ENCODE results near the gene DISP2. TPM values are rescaled to one million over a fixed set of nuclear protein-coding genes. Genes with fewer than 3 reads are reported as not detected.

DISP2 gene
- total and polyA plus RNA-seq, 9 donors, result 0.20 to 4.3 (median 1.1) TPM

- WGBS (ENCODE audit: insufficient coverage), result 52% methylated on average over 8 of the region's 13 CpGs
- H3K36me3 ChIP-seq (ENCODE audit: control insufficient read depth, insufficient read depth, low read length), result no peaks in the 10 kb centered on the region
- H3K27ac ChIP-seq (ENCODE audit: low read length), result no peak overlapping the region
- H3K9me3 ChIP-seq (replicated peaks; ENCODE audit: control insufficient read depth, low read depth, low read length), result no peaks in the 10 kb centered on the region
- no peak overlapping the region for H3K4me3 ChIP-seq (ENCODE audit: low read length)
- DNase-seq, result no peak
- H3K27me3 ChIP-seq (ENCODE audit: control insufficient read depth, insufficient read depth, low read length), result no peaks in the 10 kb centered on the region
- H3K4me1 ChIP-seq (ENCODE audit: control insufficient read depth, insufficient read depth, low read length), result peaks cover 73% of the 10 kb centered on the region
Measured at GRCh38 chr15:40335938-40336743, 21.9 kb upstream of the DISP2 start.

- no peaks in the 10 kb centered on the region for H3K36me3 ChIP-seq (ENCODE audit: control insufficient read depth, insufficient read depth, low read length)
- no peaks in the 10 kb centered on the region for H3K27me3 ChIP-seq (ENCODE audit: control insufficient read depth, insufficient read depth, low read length)
- no peaks in the 10 kb centered on the region for H3K9me3 ChIP-seq (replicated peaks; ENCODE audit: control insufficient read depth, low read depth, low read length)
- H3K4me3 ChIP-seq (ENCODE audit: low read length), result no peak overlapping the region
- peaks cover 75% of the 10 kb centered on the region for H3K4me1 ChIP-seq (ENCODE audit: control insufficient read depth, insufficient read depth, low read length)
- no peak overlapping the region for H3K27ac ChIP-seq (ENCODE audit: low read length)
- no peak for DNase-seq
- WGBS (ENCODE audit: insufficient coverage), result 37% methylated on average over 2 of the region's 5 CpGs
Measured at GRCh38 chr15:40336744-40337122, 21.3 kb upstream of the DISP2 start.

GRCh38 chr15:40337597-40337996, 20.4 kb upstream of the DISP2 start:
- H3K9me3 ChIP-seq (replicated peaks; ENCODE audit: control insufficient read depth, low read depth, low read length), result no peaks in the 10 kb centered on the region
- no peaks in the 10 kb centered on the region for H3K36me3 ChIP-seq (ENCODE audit: control insufficient read depth, insufficient read depth, low read length)
- H3K27ac ChIP-seq (ENCODE audit: low read length), result no peak overlapping the region
- 76% methylated on average over 12 of the region's 19 CpGs for WGBS (ENCODE audit: insufficient coverage)
- H3K4me1 ChIP-seq (ENCODE audit: control insufficient read depth, insufficient read depth, low read length), result peaks cover 75% of the 10 kb centered on the region
- no peak for DNase-seq
- no peaks in the 10 kb centered on the region for H3K27me3 ChIP-seq (ENCODE audit: control insufficient read depth, insufficient read depth, low read length)
- no peak overlapping the region for H3K4me3 ChIP-seq (ENCODE audit: low read length)

GRCh38 chr15:40338041-40338657, 19.9 kb upstream of the DISP2 start:
- Histone ChIP-seq H3K27ac (ENCODE audit: low read length) (no peak overlapping the region), H3K4me1 (ENCODE audit: control insufficient read depth, insufficient read depth, low read length) (peaks cover 79% of the 10 kb centered on the region), H3K4me3 (ENCODE audit: low read length) (no peak overlapping the region), H3K36me3 (ENCODE audit: control insufficient read depth, insufficient read depth, low read length) (no peaks in the 10 kb centered on the region), H3K9me3 (replicated peaks; ENCODE audit: control insufficient read depth, low read depth, low read length) (no peaks in the 10 kb centered on the region), H3K27me3 (ENCODE audit: control insufficient read depth, insufficient read depth, low read length) (no peaks in the 10 kb centered on the region)
- peak; percentile 67 for DNase-seq
- WGBS (ENCODE audit: insufficient coverage), result 42% methylated on average over 6 of the region's 11 CpGs

- Histone ChIP-seq H3K36me3 (ENCODE audit: control insufficient read depth, insufficient read depth, low read length) (no peaks in the 10 kb centered on the region), H3K4me1 (ENCODE audit: control insufficient read depth, insufficient read depth, low read length) (peaks cover 79% of the 10 kb centered on the region), H3K27ac (ENCODE audit: low read length) (peak overlapping the region; percentile 89), H3K4me3 (ENCODE audit: low read length) (no peak overlapping the region), H3K9me3 (replicated peaks; ENCODE audit: control insufficient read depth, low read depth, low read length) (no peaks in the 10 kb centered on the region), H3K27me3 (ENCODE audit: control insufficient read depth, insufficient read depth, low read length) (no peaks in the 10 kb centered on the region)
- WGBS (ENCODE audit: insufficient coverage), result 75% methylated on average over 8 of the region's 11 CpGs
- DNase-seq, result no peak
Measured at GRCh38 chr15:40338921-40339620, 18.9 kb upstream of the DISP2 start.

GRCh38 chr15:40339621-40339945, 18.4 kb upstream of the DISP2 start:
- H3K36me3 ChIP-seq (ENCODE audit: control insufficient read depth, insufficient read depth, low read length), result no peaks in the 10 kb centered on the region
- WGBS (ENCODE audit: insufficient coverage), result 80% methylated on average over 6 of the region's 7 CpGs
- H3K27ac ChIP-seq (ENCODE audit: low read length), result peak overlapping the region; percentile 89
- H3K4me1 ChIP-seq (ENCODE audit: control insufficient read depth, insufficient read depth, low read length), result peaks cover 79% of the 10 kb centered on the region
- H3K27me3 ChIP-seq (ENCODE audit: control insufficient read depth, insufficient read depth, low read length), result no peaks in the 10 kb centered on the region
- no peak for DNase-seq
- peak overlapping the region; percentile 22 for H3K4me3 ChIP-seq (ENCODE audit: low read length)
- no peaks in the 10 kb centered on the region for H3K9me3 ChIP-seq (replicated peaks; ENCODE audit: control insufficient read depth, low read depth, low read length)

GRCh38 chr15:40340038-40340739, 17.8 kb upstream of the DISP2 start:
- Histone ChIP-seq H3K9me3 (replicated peaks; ENCODE audit: control insufficient read depth, low read depth, low read length) (no peaks in the 10 kb centered on the region), H3K27me3 (ENCODE audit: control insufficient read depth, insufficient read depth, low read length) (no peaks in the 10 kb centered on the region), H3K4me3 (ENCODE audit: low read length) (peak overlapping the region; percentile 22), H3K27ac (ENCODE audit: low read length) (peak overlapping the region; percentile 89), H3K36me3 (ENCODE audit: control insufficient read depth, insufficient read depth, low read length) (no peaks in the 10 kb centered on the region), H3K4me1 (ENCODE audit: control insufficient read depth, insufficient read depth, low read length) (peaks cover 74% of the 10 kb centered on the region)
- DNase-seq, result peak; percentile 81
- WGBS (ENCODE audit: insufficient coverage), result 25% methylated on average over 8 of the region's 14 CpGs

- Histone ChIP-seq H3K27ac (ENCODE audit: low read length) (peak within 1 kb of the TSS; percentile 89), H3K4me1 (ENCODE audit: control insufficient read depth, insufficient read depth, low read length) (peaks cover 68% of the 10 kb centered on the region), H3K4me3 (ENCODE audit: low read length) (peak within 1 kb of the TSS; percentile 22), H3K9me3 (replicated peaks; ENCODE audit: control insufficient read depth, low read depth, low read length) (no peaks in the 10 kb centered on the region), H3K36me3 (ENCODE audit: control insufficient read depth, insufficient read depth, low read length) (no peaks in the 10 kb centered on the region), H3K27me3 (ENCODE audit: control insufficient read depth, insufficient read depth, low read length) (no peaks in the 10 kb centered on the region)
- WGBS (ENCODE audit: insufficient coverage), result 12% methylated on average over 15 of the region's 17 CpGs
- peak; percentile 88 for DNase-seq
Measured at GRCh38 chr15:40340740-40341400, 17.1 kb upstream of the DISP2 start, which contains the start of gene CCDC9B. TSS of gene CCDC9B (minus strand) at chr15:40340939. CDS start at chr15:40340819, 120 bp downstream.

GRCh38 chr15:40342416-40343320, 15.4 kb upstream of the DISP2 start:
- peak overlapping the region; percentile 13 for H3K27ac ChIP-seq (ENCODE audit: low read length)
- peaks cover 53% of the 10 kb centered on the region for H3K4me1 ChIP-seq (ENCODE audit: control insufficient read depth, insufficient read depth, low read length)
- H3K9me3 ChIP-seq (replicated peaks; ENCODE audit: control insufficient read depth, low read depth, low read length), result no peaks in the 10 kb centered on the region
- H3K4me3 ChIP-seq (ENCODE audit: low read length), result no peak overlapping the region
- no peak for DNase-seq
- 88% methylated on average over 2 of the region's 7 CpGs for whole genome bisulfite sequencing (ENCODE audit: insufficient coverage)
- H3K27me3 ChIP-seq (ENCODE audit: control insufficient read depth, insufficient read depth, low read length), result no peaks in the 10 kb centered on the region
- no peaks in the 10 kb centered on the region for H3K36me3 ChIP-seq (ENCODE audit: control insufficient read depth, insufficient read depth, low read length)
